HG03095 (cell line): ENCODE data around the gene C5AR1.
"Not testable (repeated sequence)": the region's sequence is repeated elsewhere in the genome, so short reads cannot be mapped to it uniquely, and the experiment has no call there.

ENCODE experiments used
- ATAC-seq: cut with Tn5 transposase; IDR thresholded peaks from one replicate; pipeline ENCODE4 v1.9.1; 2021; ENCODE audit warnings: moderate library complexity; ENCODE audit not compliant: unreplicated experiment

Gene C5AR1

GRCh38 chr19:47324502-47324901, 14.8 kb downstream of the C5AR1 start:
- no peak for ATAC-seq

GRCh38 chr19:47330466-47330869, 20.8 kb downstream of the C5AR1 start:
- no peak for ATAC-seq

GRCh38 chr19:47331490-47331889, 21.8 kb downstream of the C5AR1 start:
- ATAC-seq: no peak

- ATAC-seq: no peak
These were observed 22.4 kb downstream of the C5AR1 start, which contains the start of gene C5AR2 for GRCh38 chr19:47331931-47332547. Gene C5AR2 (plus strand): TSS chr19:47332175. CDS start chr19:47340800, 8,625 bp downstream.

GRCh38 chr19:47336765-47337718, 27.4 kb downstream of the C5AR1 start:
- not testable (repeated sequence) for ATAC-seq

GRCh38 chr19:47339196-47339880, 29.7 kb downstream of the C5AR1 start:
- no peak for ATAC-seq

GRCh38 chr19:47340477-47341208, 31.0 kb downstream of the C5AR1 start:
- ATAC-seq: no peak

GRCh38 chr19:47341734-47342133, 32.1 kb downstream of the C5AR1 start:
- no peak for ATAC-seq

GRCh38 chr19:47343194-47343802, 33.6 kb downstream of the C5AR1 start:
- no peak for ATAC-seq

GRCh38 chr19:47344425-47344824, 34.8 kb downstream of the C5AR1 start:
- ATAC-seq: no peak

GRCh38 chr19:47346024-47346423, 36.4 kb downstream of the C5AR1 start:
- ATAC-seq: not testable (repeated sequence)

- peak; percentile 90 for ATAC-seq
These were observed 39.4 kb downstream of the C5AR1 start, which contains the start of gene DHX34 for GRCh38 chr19:47348819-47349795. Gene DHX34 (plus strand): TSS chr19:47349315. CDS start chr19:47353031, 3,716 bp downstream.

- no peak for ATAC-seq
These were observed 41.0 kb downstream of the C5AR1 start for GRCh38 chr19:47350630-47351029.

GRCh38 chr19:47351548-47351947, 41.9 kb downstream of the C5AR1 start:
- no peak for ATAC-seq

GRCh38 chr19:47352095-47352494, 42.4 kb downstream of the C5AR1 start:
- ATAC-seq: no peak

GRCh38 chr19:47353307-47353712, 43.6 kb downstream of the C5AR1 start:
- no peak for ATAC-seq

GRCh38 chr19:47356900-47357299, 47.2 kb downstream of the C5AR1 start:
- no peak for ATAC-seq

GRCh38 chr19:47357788-47358680, 48.4 kb downstream of the C5AR1 start:
- ATAC-seq: no peak
